Measurements from ENCODE around the gene SLC32A1. TPM values are rescaled to one million over a fixed set of nuclear protein-coding genes. Genes with fewer than 3 reads are reported as not detected.
A peak's percentile ranks its signal among the peaks of the same experiment; 100 is the strongest.

Gene SLC32A1
- total and polyA plus RNA-seq, 2 donors (not counting 3 experiments of a cell fraction or from before 2014, with no cell fraction given), result 0.04 TPM; not detected in 1

- Histone ChIP-seq H4K20me1 (replicated peaks; ENCODE audit: control insufficient read depth, extremely low read depth, insufficient read depth, low read length) (no peaks in the 10 kb centered on the region), H3K27ac (ENCODE audit: insufficient read depth, low read depth, low read length) (no peak overlapping the region), H3K27me3 (ENCODE audit: control insufficient read depth in 2 of 2, insufficient read depth in 2 of 2, low read length in 2 of 2) (peaks cover 1 to 2% of the 10 kb centered on the region in 2 experiments), H3K9ac (replicated peaks; ENCODE audit: extremely low read depth, insufficient read depth, low read length) (no peak overlapping the region), H3K4me2 (ENCODE audit: insufficient read depth, low read length) (peak overlapping the region; percentile 11), H2AFZ (ENCODE audit: low read depth, low read length) (peak overlapping the region; percentile 46), H3K4me1 (ENCODE audit: control insufficient read depth, extremely low read depth, insufficient read depth, low read length) (peaks cover 6% of the 10 kb centered on the region), H3K4me3 (replicated peaks in 1 of 3; ENCODE audit: insufficient read depth in 1 of 3, low read depth in 1 of 3, low read length in 3 of 3) (peak overlapping the region in 2 of 3 experiments; percentile 5 to 86), H3K36me3 (ENCODE audit: control insufficient read depth in 2 of 2, extremely low read depth in 1 of 2, insufficient read depth in 2 of 2, low read length in 2 of 2) (peaks cover 2% of the 10 kb centered on the region in 2 experiments), H3K79me2 (ENCODE audit: control insufficient read depth, insufficient read depth, low read length) (peaks cover 2% of the 10 kb centered on the region), H3K9me3 (replicated peaks; ENCODE audit: control insufficient read depth, insufficient read depth, low read length) (no peaks in the 10 kb centered on the region), H3K9me1 (replicated peaks; ENCODE audit: control insufficient read depth, extremely low read depth, insufficient read depth, low read length) (no peaks in the 10 kb centered on the region)
- no peak for DNase-seq (ENCODE audit: low read depth, low spot score)
- CTCF ChIA-PET, result interaction anchor here (0.8 to 2.6 kb wide), 3 partner anchors 17 to 178 kb away, joined by 3 to 8 read pairs (median 3); partner anchors contain the start of gene FAM83D
- BruUV-seq (replicated peaks), result no TSS peak
- dilution Hi-C loops (cut with MboI; ENCODE audit: extremely low pct_ligation_motif_present, low sequenced_read_pairs) (no loop called here), intact Hi-C loops (cut with micrococcal nuclease) (loop anchor here (1.0 to 5.0 kb wide), 5 partner anchors 16 to 300 kb away; partner anchors contain the start of genes DHX35 and PPP1R16B)
- POLR2A ChIA-PET, result no interaction called here
- TF ChIP-seq MYC (IDR thresholded peaks at IDR 0.05; ENCODE audit: low read depth, low read length) (no peak), JUN (IDR thresholded peaks at IDR 0.05; ENCODE audit: borderline replicate concordance, insufficient read depth, insufficient read length, low read depth) (no peak), MAX (IDR thresholded peaks at IDR 0.05; ENCODE audit: insufficient read depth, insufficient read length) (no peak), CTCF (IDR thresholded peaks at IDR 0.05; ENCODE audit: extremely low read depth in 1 of 2, insufficient read depth in 1 of 2, low read depth in 1 of 2, low read length in 2 of 2) (no peak), EZH2 (IDR thresholded peaks at IDR 0.05; ENCODE audit: borderline replicate concordance, low read depth, low read length, severe bottlenecking) (no peak), POLR2A (IDR thresholded peaks at IDR 0.05; ENCODE audit: low read depth, low read length) (no peak), GATA2 (IDR thresholded peaks at IDR 0.05; ENCODE audit: insufficient read depth, insufficient read length, low read depth, low read length) (no peak), FOS (IDR thresholded peaks at IDR 0.05; ENCODE audit: borderline replicate concordance, insufficient read depth, low read length) (no peak), POLR2AphosphoS5 (IDR thresholded peaks at IDR 0.05; ENCODE audit: insufficient read depth, low read depth, low read length) (no peak)
- no peak for FAIRE-seq
Measured at GRCh38 chr20:38747495-38748096, 23.3 kb downstream of the SLC32A1 start.

Data from endothelial cell of umbilical vein (primary cell).